22Rv1 (cell line): ENCODE measurements around the gene PLXDC2.

Source experiments
- CTCF ChIP-seq: fragments of 450-650 bp; IDR thresholded peaks from 2 replicates; pipeline ENCODE4 v1.5.1; 2017; ENCODE audit warnings: mild to moderate bottlenecking
- ZFX ChIP-seq: fragments of 450-650 bp; IDR thresholded peaks from 2 replicates; pipeline ENCODE4 v1.6.1; 2017; ENCODE audit warnings: antibody characterized with exemption, borderline replicate concordance

- TF ChIP-seq CTCF (no peak), ZFX (no peak)
Observed at GRCh38 chr10:20170661-20171060, 354.4 kb downstream of the PLXDC2 start.
